ENCODE data around the gene UACA. TPM values are rescaled to one million over a fixed set of nuclear protein-coding genes. Genes with fewer than 3 reads are reported as not detected.

The UACA gene
- total and polyA plus RNA-seq, 9 of the 15 experiments (the other 6 are each of a cell fraction or from before 2014, with no cell fraction given), result 0.06 to 0.33 (median 0.15) TPM; not detected in 5

DNA sequence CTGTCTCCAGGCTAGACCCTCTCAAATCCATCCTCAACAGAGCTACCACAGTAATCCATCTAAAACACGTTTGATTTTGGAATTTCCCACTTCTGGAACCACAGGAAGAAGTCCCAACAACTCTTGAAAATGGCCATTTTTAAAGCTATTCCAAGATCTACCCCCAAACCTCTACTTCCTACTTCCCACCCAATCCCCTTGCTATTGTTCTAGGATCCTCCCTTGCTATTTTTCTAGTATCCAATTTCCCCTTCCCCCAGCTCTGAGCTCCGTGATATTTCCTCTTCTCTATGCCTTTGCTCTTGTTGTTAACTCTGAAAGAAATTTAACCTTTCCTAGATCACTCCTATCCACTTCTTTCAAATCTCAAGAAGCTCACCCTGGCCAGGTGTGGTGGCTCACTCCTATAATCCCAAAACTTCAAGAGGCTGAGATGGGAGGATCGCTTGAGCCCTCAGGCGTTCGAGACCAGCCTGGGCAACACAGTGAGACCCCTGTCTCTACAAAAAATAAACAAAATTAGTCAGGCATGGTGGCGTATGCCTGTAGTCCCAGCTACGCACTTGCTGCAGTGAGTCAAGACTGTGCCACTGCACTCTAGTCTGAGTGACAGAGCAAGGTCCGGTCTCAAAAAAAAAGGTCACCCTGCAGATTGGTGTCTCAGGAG lies 13.0 kb downstream of the UACA start:
- 2% methylated on average over 8 of the region's 8 CpGs for WGBS (ENCODE audit: insufficient coverage, low coverage, missing lambda C conversion rate)
- H3K27me3 ChIP-seq (ENCODE audit: control insufficient read depth in 2 of 2, insufficient read depth in 2 of 2, low read length in 2 of 2), result no peaks in the 10 kb centered on the region; a peak in 1 of 5 replicates
- in situ Hi-C loops (cut with MboI), result no loop called here

DNA sequence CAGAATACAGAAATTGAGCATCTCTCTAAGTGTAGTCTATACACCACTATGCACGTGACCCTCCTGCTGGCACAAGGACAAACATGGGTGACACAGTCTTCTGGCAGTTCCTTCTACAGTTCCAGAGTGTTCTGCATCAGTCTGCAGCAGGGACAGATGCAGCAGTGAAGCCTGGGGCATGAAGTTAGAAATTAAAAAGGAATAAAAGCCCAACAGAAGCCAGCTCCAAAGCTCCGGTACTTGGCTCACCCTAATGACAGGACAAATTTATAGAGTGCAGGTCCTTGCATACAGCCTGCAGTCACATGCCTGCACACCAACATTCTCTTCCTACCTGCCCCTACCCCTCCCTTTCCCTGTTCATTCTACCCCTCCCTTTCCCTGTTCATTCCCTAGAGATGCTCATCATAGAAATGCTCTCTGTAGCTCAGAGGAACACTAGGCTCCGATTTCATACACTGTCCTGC lies 15.0 kb downstream of the UACA start:
- ATAC-seq (no peak), FAIRE-seq (no peak), DNase-seq (ENCODE audit: extremely low read depth in 1 of 4, low spot score in 3 of 4) (no peak)
- Histone ChIP-seq H3K27ac (ENCODE audit: extremely low read depth, low read depth, low read length) (no peak overlapping the region), H3K79me2 (ENCODE audit: control insufficient read depth, insufficient read depth, low read length) (no peaks in the 10 kb centered on the region), H3K27me3 (ENCODE audit: control insufficient read depth in 2 of 2, insufficient read depth in 2 of 2, low read length in 2 of 2) (no peaks in the 10 kb centered on the region), H3K4me3 (no peak overlapping the region), H2AFZ (ENCODE audit: low read depth, low read length) (no peak overlapping the region), H3K4me1 (replicated peaks in 1 of 2; ENCODE audit: control insufficient read depth in 2 of 2, insufficient read depth in 2 of 2, low read length in 2 of 2) (no peaks in the 10 kb centered on the region), H3K9me1 (ENCODE audit: control insufficient read depth, insufficient read depth, low read length) (no peaks in the 10 kb centered on the region), H4K20me1 (replicated peaks; ENCODE audit: control insufficient read depth, insufficient read depth, low read length) (no peaks in the 10 kb centered on the region), H3K4me2 (ENCODE audit: insufficient read depth, low read length) (no peak overlapping the region), H3K36me3 (ENCODE audit: control insufficient read depth, insufficient read depth, low read length) (no peaks in the 10 kb centered on the region), H3K9ac (ENCODE audit: insufficient read depth in 1 of 2, low read depth in 2 of 2, low read length in 2 of 2) (no peak overlapping the region), H3K9me3 (replicated peaks; ENCODE audit: control insufficient read depth, insufficient read depth, low read depth, low read length) (no peaks in the 10 kb centered on the region)
- TF ChIP-seq TSC22D4 (tag; IDR thresholded peaks at IDR 0.05) (no peak), NFE2 (IDR thresholded peaks at IDR 0.05; ENCODE audit: low read depth) (no peak), CREBBP (IDR thresholded peaks at IDR 0.05; ENCODE audit: low read depth, low read length) (no peak), RFX1 (IDR thresholded peaks at IDR 0.05) (no peak), SIX5 (IDR thresholded peaks at IDR 0.05; ENCODE audit: borderline replicate concordance in 1 of 2, insufficient read depth in 1 of 2, low read depth in 1 of 2, low read length in 2 of 2) (no peak), ELF1 (tag; IDR thresholded peaks at IDR 0.05) (no peak), MTA1 (IDR thresholded peaks at IDR 0.05; ENCODE audit: borderline replicate concordance) (no peak), SAP30 (IDR thresholded peaks at IDR 0.05; ENCODE audit: borderline replicate concordance, insufficient read depth, low read depth, low read length, poor library complexity, severe bottlenecking) (no peak)
- TF ChIP-seq, protein P1, sequence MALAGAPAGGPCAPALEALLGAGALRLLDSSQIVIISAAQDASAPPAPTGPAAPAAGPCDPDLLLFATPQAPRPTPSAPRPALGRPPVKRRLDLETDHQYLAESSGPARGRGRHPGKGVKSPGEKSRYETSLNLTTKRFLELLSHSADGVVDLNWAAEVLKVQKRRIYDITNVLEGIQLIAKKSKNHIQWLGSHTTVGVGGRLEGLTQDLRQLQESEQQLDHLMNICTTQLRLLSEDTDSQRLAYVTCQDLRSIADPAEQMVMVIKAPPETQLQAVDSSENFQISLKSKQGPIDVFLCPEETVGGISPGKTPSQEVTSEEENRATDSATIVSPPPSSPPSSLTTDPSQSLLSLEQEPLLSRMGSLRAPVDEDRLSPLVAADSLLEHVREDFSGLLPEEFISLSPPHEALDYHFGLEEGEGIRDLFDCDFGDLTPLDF (CRISPR knock-in tag; IDR thresholded peaks at IDR 0.05), result no peak
- intact Hi-C loops (cut with micrococcal nuclease) (no loop called here), in situ Hi-C loops (cut with MboI) (no loop called here)
- WGBS (ENCODE audit: insufficient coverage, low coverage, missing lambda C conversion rate), result 0% methylated on average over 3 of the region's 3 CpGs
- BruUV-seq (replicated peaks), result no TSS peak
- CTCF ChIA-PET (ENCODE audit: low intra/inter-chr PET ratio), result no interaction called here
- POLR2A ChIA-PET, result no interaction called here

More for the DNA sequence above, 13.0 kb downstream of the UACA start:
- no TSS peak for BruUV-seq (replicated peaks)
- no peak for ATAC-seq
- CTCF ChIA-PET (ENCODE audit: low intra/inter-chr PET ratio), result no interaction called here
- FAIRE-seq, result no peak
- no peaks in the 10 kb centered on the region for H3K4me1 ChIP-seq (replicated peaks in 1 of 2; ENCODE audit: control insufficient read depth in 2 of 2, insufficient read depth in 2 of 2, low read length in 2 of 2)
- no peaks in the 10 kb centered on the region for H3K9me1 ChIP-seq (ENCODE audit: control insufficient read depth, insufficient read depth, low read length)
- POLR2A ChIA-PET, result interaction anchor here (1.3 kb wide), 1 partner anchor 34 kb away, joined by 3 read pairs; no protein-coding TSS in a partner anchor
- no peak overlapping the region for H3K27ac ChIP-seq (ENCODE audit: extremely low read depth, low read depth, low read length)
- H3K79me2 ChIP-seq (ENCODE audit: control insufficient read depth, insufficient read depth, low read length), result no peaks in the 10 kb centered on the region
- no peaks in the 10 kb centered on the region for H3K36me3 ChIP-seq (ENCODE audit: control insufficient read depth, insufficient read depth, low read length)
- no peak overlapping the region for H3K9ac ChIP-seq (ENCODE audit: insufficient read depth in 1 of 2, low read depth in 2 of 2, low read length in 2 of 2)
- no peaks in the 10 kb centered on the region for H3K9me3 ChIP-seq (replicated peaks; ENCODE audit: control insufficient read depth, insufficient read depth, low read depth, low read length)
- no peaks in the 10 kb centered on the region for H4K20me1 ChIP-seq (replicated peaks; ENCODE audit: control insufficient read depth, insufficient read depth, low read length)
- no peak overlapping the region for H3K4me2 ChIP-seq (ENCODE audit: insufficient read depth, low read length)
- H2AFZ ChIP-seq (ENCODE audit: low read depth, low read length), result no peak overlapping the region
- intact Hi-C loops (cut with micrococcal nuclease), result no loop called here
- no peak for DNase-seq (ENCODE audit: extremely low read depth in 1 of 4, low spot score in 3 of 4)
- H3K4me3 ChIP-seq, result no peak overlapping the region
- TF ChIP-seq HMG20A (CRISPR knock-in tag; conservative IDR thresholded peaks at IDR 0.05), result no peak
- TF ChIP-seq ID3 (CRISPR knock-in tag; IDR thresholded peaks at IDR 0.05), result no peak
- TF ChIP-seq ID3 (tag; IDR thresholded peaks at IDR 0.05), result no peak
- TF ChIP-seq ZNF212 (CRISPR knock-in tag; IDR thresholded peaks at IDR 0.05), result no peak
- no peak for TF ChIP-seq MCM5 (IDR thresholded peaks at IDR 0.05; ENCODE audit: low read depth)

Measured in K562 (cell line).